A549 (cell line): ENCODE data around the gene NR3C1. TPM values are rescaled to one million over a fixed set of nuclear protein-coding genes. Genes with fewer than 3 reads are reported as not detected.

Source experiments
- ATAC-seq, 2 experiments: fragments of 200-7000 bp in 1 of 2; fragments of >200 bp in 1 of 2; cut with Nextera tagmentation in 1 of 2; cut with Tn5 transposase in 1 of 2; 3 replicates each; pipeline versions ENCODE4 v1.8.0 to v1.9.1; 2018 to 2020; ENCODE audit warnings: mild to moderate bottlenecking in 1 of 2, moderate library complexity in 1 of 2
- CTCF ChIA-PET: fragments of 300-600 bp; sonication (Branson Sonifier 250); formaldehyde crosslinking; extraction: SDS; loops from one replicate; lab custom pipeline; 2021; ENCODE audit warnings: antibody characterized with exemption, inconsistent platforms; lab: Yijun Ruan, JAX
- POLR2A ChIA-PET: fragments of 350-600 bp; formaldehyde crosslinking; extraction: SDS; loops from one replicate; lab custom pipeline; 2021; ENCODE audit warnings: antibody characterized with exemption, inconsistent platforms; lab: Yijun Ruan, JAX
- DNase-seq, 2 experiments: peaks; one replicate each; pipeline versions ENCODE4 v3.0.0 to v3.0.0-alpha.2; 2011 to 2016; ENCODE audit warnings: low read depth in 1 of 2, low spot score in 1 of 2
- FAIRE-seq: peaks from 2 replicates; lab custom pipeline; 2011; peaks lifted over from hg19 to GRCh38; lab: Jason Lieb, UNC
- H3K27ac ChIP-seq, 2 experiments: fragments of >200 bp; sonication (Bioruptor Twin); formaldehyde crosslinking; 3 replicates each; pipeline ENCODE4 v1.5.1; 2016 to 2017
- H3K4me1 ChIP-seq: fragments of >200 bp; sonication (Bioruptor Twin); formaldehyde crosslinking; 3 replicates; pipeline ENCODE4 v1.6.1; 2016
- H3K4me2 ChIP-seq: fragments of >200 bp; sonication (Bioruptor Twin); formaldehyde crosslinking; 3 replicates; pipeline ENCODE4 v1.6.1; 2016
- H3K4me3 ChIP-seq: fragments of >200 bp; sonication (Bioruptor Twin); formaldehyde crosslinking; 3 replicates; pipeline ENCODE4 v1.5.1; 2016
- H3K9me3 ChIP-seq: fragments of >200 bp; sonication (Bioruptor Twin); formaldehyde crosslinking; 3 replicates; pipeline ENCODE4 v1.6.1; 2016
- ATOH8 ChIP-seq: fragments of 250-450 bp; sonication (Bioruptor Pico); IDR thresholded peaks from 2 replicates; pipeline ENCODE4 v1.5.0; 2020; ENCODE audit warnings: low read depth, mild to moderate bottlenecking, moderate library complexity
- BHLHE40 ChIP-seq: IDR thresholded peaks from 2 replicates; pipeline ENCODE4 v1.6.1; 2012; ENCODE audit warnings: low read depth, low read length, inconsistent platforms
- CBX2 ChIP-seq: fragments of 200-600 bp; sonication (generic); IDR thresholded peaks from 2 replicates; pipeline ENCODE4 v1.6.1; 2016; ENCODE audit warnings: low read depth, mild to moderate bottlenecking, borderline replicate concordance
- CHD4 ChIP-seq: fragments of 200-600 bp; sonication (generic); IDR thresholded peaks from 2 replicates; pipeline ENCODE4 v1.6.1; 2016; ENCODE audit warnings: antibody characterized with exemption, mild to moderate bottlenecking, borderline replicate concordance
- CTCF ChIP-seq: fragments of >200 bp; sonication (Bioruptor Twin); formaldehyde crosslinking; IDR thresholded peaks from 3 replicates; pipeline ENCODE4 v1.5.1; 2016
- E2F6 ChIP-seq: IDR thresholded peaks from 2 replicates; pipeline ENCODE4 v1.6.1; 2012; ENCODE audit warnings: low read depth, borderline replicate concordance
- FOSL2 ChIP-seq, 2 experiments: fragments of 450-650 bp in 1 of 2; fragments of >200 bp in 1 of 2; sonication (Bioruptor Twin) in 1 of 2; formaldehyde crosslinking; IDR thresholded peaks; 2 replicates each; pipeline versions ENCODE4 v1.5.0 to v1.6.1; 2016 to 2020; ENCODE audit warnings: mild to moderate bottlenecking in 1 of 2, moderate library complexity in 1 of 2
- HDAC2 ChIP-seq: fragments of 200-600 bp; sonication (generic); IDR thresholded peaks from 2 replicates; pipeline ENCODE4 v1.6.1; 2016
- HES2 ChIP-seq: fragments of >200 bp; sonication (Bioruptor Twin); formaldehyde crosslinking; IDR thresholded peaks from 2 replicates; pipeline ENCODE4 v1.6.1; 2016
- HEYL ChIP-seq: fragments of 250-450 bp; sonication (Bioruptor Pico); IDR thresholded peaks from 2 replicates; pipeline ENCODE4 v1.8.0; 2021; ENCODE audit warnings: mild to moderate bottlenecking, moderate library complexity
- KDM5A ChIP-seq: fragments of 200-600 bp; sonication (generic); IDR thresholded peaks from 2 replicates; pipeline ENCODE4 v1.6.1; 2016; ENCODE audit warnings: antibody characterized with exemption, mild to moderate bottlenecking
- MAFK ChIP-seq: fragments of 450-650 bp; IDR thresholded peaks from 2 replicates; pipeline ENCODE4 v1.6.1; 2014; ENCODE audit not compliant: partially characterized antibody
- MAZ ChIP-seq: fragments of 150-350 bp; IDR thresholded peaks from 2 replicates; pipeline ENCODE4 v1.6.1; 2014; ENCODE audit warnings: antibody characterized with exemption, low read depth, low read length, borderline replicate concordance
- NFE2L2 ChIP-seq: fragments of 150-350 bp; conservative IDR thresholded peaks from 2 replicates; pipeline ENCODE4 v1.6.1; 2014; ENCODE audit warnings: low read length
- PHF8 ChIP-seq: fragments of 200-600 bp; sonication (generic); IDR thresholded peaks from 2 replicates; pipeline ENCODE4 v1.6.1; 2016; ENCODE audit warnings: low read depth, mild to moderate bottlenecking, antibody characterized with exemption, moderate library complexity, borderline replicate concordance
- POLR2A ChIP-seq: IDR thresholded peaks from 2 replicates; pipeline ENCODE4 v1.6.1; 2012; ENCODE audit warnings: mild to moderate bottlenecking, low read length
- RARB ChIP-seq: fragments of 250-450 bp; sonication (Bioruptor Pico); IDR thresholded peaks from 2 replicates; pipeline ENCODE4 v1.8.0; 2021; ENCODE audit warnings: mild to moderate bottlenecking, moderate library complexity
- RFX5 ChIP-seq: fragments of 450-650 bp; IDR thresholded peaks from 2 replicates; pipeline ENCODE4 v1.7.1; 2014; ENCODE audit warnings: antibody characterized with exemption, mild to moderate bottlenecking, moderate library complexity
- SREBF2 ChIP-seq: fragments of 450-650 bp; IDR thresholded peaks from 2 replicates; pipeline ENCODE4 v1.6.1; 2014; ENCODE audit warnings: mild to moderate bottlenecking, moderate library complexity
- TFCP2L1 ChIP-seq: fragments of 250-450 bp; sonication (Bioruptor Pico); IDR thresholded peaks from 2 replicates; pipeline ENCODE4 v1.5.0; 2021; ENCODE audit warnings: mild to moderate bottlenecking
- TP53 ChIP-seq: fragments of 250-450 bp; sonication (Bioruptor Pico); IDR thresholded peaks from 2 replicates; pipeline ENCODE4 v1.5.0; 2021; ENCODE audit warnings: mild to moderate bottlenecking, moderate library complexity
- USF2 ChIP-seq: fragments of 450-650 bp; IDR thresholded peaks from 2 replicates; pipeline ENCODE4 v1.6.1; 2014; ENCODE audit warnings: antibody characterized with exemption
- ZC3H11A ChIP-seq: fragments of 450-650 bp; IDR thresholded peaks from 2 replicates; pipeline ENCODE4 v1.6.1; 2014; ENCODE audit warnings: antibody characterized with exemption, mild to moderate bottlenecking
- ZFP36 ChIP-seq: fragments of 450-650 bp; IDR thresholded peaks from 2 replicates; pipeline ENCODE4 v1.6.1; 2014; ENCODE audit warnings: borderline replicate concordance; ENCODE audit not compliant: partially characterized antibody
- ZNF302 ChIP-seq: fragments of 250-450 bp; sonication (Bioruptor Pico); IDR thresholded peaks from 2 replicates; pipeline ENCODE4 v1.9.0; 2021; ENCODE audit warnings: inconsistent platforms, mild to moderate bottlenecking, moderate library complexity
- WGBS: methylation state at CpG from one replicate; pipeline ENCODE4 v1.1.6; 2017; ENCODE audit errors: missing lambda C conversion rate; 5-methylcytosine and 5-hydroxymethylcytosine counted together
- polyA plus RNA-seq, 4 experiments: library from polyadenylated mRNA; depleted of rRNA in 3 of 4; stranded (reverse); fragments of >200 nt; fragmentation: RNase III in 1 of 4; extraction: RNeasy Plus Mini Kit Qiagen cat#74134 plus additional on column Dnase treatment in 1 of 4; gene quantifications; 2 replicates in 3 of 4; 3 replicates in 1 of 4; pipeline ENCODE4 v1.2.3, GENCODE V29; 2011 to 2017

NR3C1 gene
- polyA plus RNA-seq, 2 of the 4 experiments (the other 2 are of a cell fraction) = 46.5 to 73.0 TPM

GRCh38 chr5:143304836-143305475 is 98.5 kb downstream of the NR3C1 start:
- Histone ChIP-seq H3K4me2 (no peak overlapping the region), H3K4me1 (peaks cover 17% of the 10 kb centered on the region), H3K27ac (no peak overlapping the region), H3K4me3 (no peak overlapping the region), H3K9me3 (peaks cover 6% of the 10 kb centered on the region; the same call in 2 of the 3 replicates)
- no peak for DNase-seq
- no peak for TF ChIP-seq PHF8
- no peak for TF ChIP-seq MAZ
- no peak for TF ChIP-seq TFCP2L1 (CRISPR knock-in tag)
- TF ChIP-seq RFX5 = no peak
- TF ChIP-seq NFE2L2 = no peak
- TF ChIP-seq ZNF302 (CRISPR knock-in tag) = no peak
- TF ChIP-seq ATOH8 = no peak
- TF ChIP-seq ZC3H11A = no peak
- no peak for TF ChIP-seq E2F6
- ChIA-PET POLR2A (no interaction called here), CTCF (no interaction called here)
- WGBS = 99% methylated on average over 2 of the region's 2 CpGs
- FAIRE-seq = no peak
- ATAC-seq = no peak

- Histone ChIP-seq H3K4me1 (peaks cover 13% of the 10 kb centered on the region), H3K27ac (no peak overlapping the region), H3K4me3 (no peak overlapping the region), H3K9me3 (peaks cover 6% of the 10 kb centered on the region; the same call in 2 of the 3 replicates), H3K4me2 (no peak overlapping the region)
- ChIA-PET POLR2A (no interaction called here), CTCF (no interaction called here)
- TF ChIP-seq RFX5 (no peak), CHD4 (no peak), HES2 (no peak), SREBF2 (no peak), USF2 (no peak), KDM5A (no peak)
- FAIRE-seq (peak; percentile 7), DNase-seq (no peak), ATAC-seq (no peak)
Observed at GRCh38 chr5:143302341-143303045, 101.0 kb downstream of the NR3C1 start.

- peak overlapping the region in 1 of 2 experiments; percentile 3; a peak in 1 of 6 replicates for H3K27ac ChIP-seq
- ATAC-seq = peak in 1 of 2 experiments; percentile 48; a peak in 3 of 6 replicates
- ChIA-PET CTCF (no interaction called here), POLR2A (no interaction called here)
- H3K4me2 ChIP-seq = no peak overlapping the region
- H3K4me3 ChIP-seq = no peak overlapping the region
- no peak for TF ChIP-seq ZFP36
- no peak for TF ChIP-seq BHLHE40
- TF ChIP-seq NFE2L2 = no peak
- no peak for TF ChIP-seq TFCP2L1 (CRISPR knock-in tag)
- no peak for TF ChIP-seq CBX2
- TF ChIP-seq MAFK = no peak
- TF ChIP-seq TP53 (CRISPR knock-in tag) = no peak
- no peak for TF ChIP-seq FOSL2 (IDR thresholded peaks at IDR 0.05)
- no peak for TF ChIP-seq FOSL2 (CRISPR knock-in tag; IDR thresholded peaks at IDR 0.05)
- no peak for TF ChIP-seq CTCF
- no peak for TF ChIP-seq HDAC2
- TF ChIP-seq PHF8 = no peak
- TF ChIP-seq POLR2A = no peak
- TF ChIP-seq HEYL = no peak
- TF ChIP-seq RARB (CRISPR knock-in tag) = no peak
- no peaks in the 10 kb centered on the region for H3K9me3 ChIP-seq
- FAIRE-seq = no peak
- DNase-seq = no peak
- WGBS = 86% methylated on average over 3 of the region's 3 CpGs
- peaks cover 7% of the 10 kb centered on the region for H3K4me1 ChIP-seq
Observed at GRCh38 chr5:143297756-143298155, 105.7 kb downstream of the NR3C1 start.
